GM21737 (cell line): ENCODE results near the gene ALKBH1.
"Not testable (repeated sequence)": the region's sequence is repeated elsewhere in the genome, so short reads cannot be mapped to it uniquely, and the experiment has no call there.

ENCODE experiments used
- ATAC-seq: cut with Tn5 transposase; IDR thresholded peaks from one replicate; pipeline ENCODE4 v1.9.1; 2021; ENCODE audit warnings: mild to moderate bottlenecking, moderate library complexity; ENCODE audit not compliant: unreplicated experiment

The ALKBH1 gene

GRCh38 chr14:77635466-77635865 lies 72.4 kb downstream of the ALKBH1 start:
- ATAC-seq = not testable (repeated sequence)

GRCh38 chr14:77630111-77630510 lies 77.7 kb downstream of the ALKBH1 start:
- no peak for ATAC-seq

- ATAC-seq = no peak
These were observed 82.5 kb downstream of the ALKBH1 start for GRCh38 chr14:77625360-77625759.

GRCh38 chr14:77623201-77623600 lies 84.6 kb downstream of the ALKBH1 start:
- ATAC-seq = no peak
